Measurements from ENCODE around the gene HSPA1L.
"Not testable (repeated sequence)": the region's sequence is repeated elsewhere in the genome, so short reads cannot be mapped to it uniquely, and the experiment has no call there.

The HSPA1L gene

DNA sequence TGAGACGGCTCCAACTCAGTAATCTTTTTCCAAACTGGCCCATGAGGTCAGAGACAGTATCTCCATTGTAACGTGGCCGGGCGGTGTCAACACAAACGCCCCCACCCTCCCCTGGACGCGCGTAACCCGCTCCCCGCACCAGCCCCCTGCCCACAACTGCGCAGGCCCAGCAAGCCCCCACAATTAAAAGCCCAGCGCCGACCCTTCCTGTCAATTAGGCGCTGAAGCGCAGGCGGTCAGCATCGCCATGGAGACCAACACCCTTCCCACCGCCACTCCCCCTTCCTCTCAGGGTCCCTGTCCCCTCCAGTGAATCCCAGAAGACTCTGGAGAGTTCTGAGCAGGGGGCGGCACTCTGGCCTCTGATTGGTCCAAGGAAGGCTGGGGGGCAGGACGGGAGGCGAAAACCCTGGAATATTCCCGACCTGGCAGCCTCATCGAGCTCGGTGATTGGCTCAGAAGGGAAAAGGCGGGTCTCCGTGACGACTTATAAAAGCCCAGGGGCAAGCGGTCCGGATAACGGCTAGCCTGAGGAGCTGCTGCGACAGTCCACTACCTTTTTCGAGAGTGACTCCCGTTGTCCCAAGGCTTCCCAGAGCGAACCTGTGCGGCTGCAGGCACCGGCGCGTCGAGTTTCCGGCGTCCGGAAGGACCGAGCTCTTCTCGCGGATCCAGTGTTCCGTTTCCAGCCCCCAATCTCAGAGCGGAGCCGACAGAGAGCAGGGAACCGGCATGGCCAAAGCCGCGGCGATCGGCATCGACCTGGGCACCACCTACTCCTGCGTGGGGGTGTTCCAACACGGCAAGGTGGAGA, at the start of gene HSPA1L, which contains the start of gene HSPA1A:
Gene HSPA1L (minus strand): TSS at position 259 of the 814 bp plus-strand sequence. CDS start 3,311 bp downstream, outside the sequence.
Gene HSPA1A (plus strand): TSS at position 519 of the 814 bp plus-strand sequence. CDS start 214 bp downstream, at position 733.
- DNase-seq (ENCODE audit: low read depth in 2 of 2), result peak; percentile 94 to 96

DNA sequence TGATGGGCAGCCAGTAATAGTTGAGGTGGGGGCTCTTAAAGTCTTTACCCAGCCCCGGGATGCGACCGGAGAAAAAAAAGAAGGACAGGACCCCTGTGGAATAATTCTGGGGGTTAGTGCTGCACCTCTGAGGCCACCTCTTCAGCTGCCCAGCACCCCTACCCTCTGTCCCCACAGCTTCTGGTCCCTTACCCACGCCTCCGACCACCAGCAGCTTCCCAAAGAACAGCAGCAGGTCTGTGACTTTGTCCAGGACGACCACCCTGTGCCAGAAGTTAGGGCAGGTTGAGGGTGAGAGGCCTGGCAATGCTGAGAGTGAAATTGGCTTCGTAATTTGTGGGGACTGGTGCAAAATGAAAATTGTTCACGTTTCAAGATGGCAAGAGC, 49.7 kb upstream of the HSPA1L start:
- DNase-seq (ENCODE audit: low read depth in 2 of 2), result no peak

DNA sequence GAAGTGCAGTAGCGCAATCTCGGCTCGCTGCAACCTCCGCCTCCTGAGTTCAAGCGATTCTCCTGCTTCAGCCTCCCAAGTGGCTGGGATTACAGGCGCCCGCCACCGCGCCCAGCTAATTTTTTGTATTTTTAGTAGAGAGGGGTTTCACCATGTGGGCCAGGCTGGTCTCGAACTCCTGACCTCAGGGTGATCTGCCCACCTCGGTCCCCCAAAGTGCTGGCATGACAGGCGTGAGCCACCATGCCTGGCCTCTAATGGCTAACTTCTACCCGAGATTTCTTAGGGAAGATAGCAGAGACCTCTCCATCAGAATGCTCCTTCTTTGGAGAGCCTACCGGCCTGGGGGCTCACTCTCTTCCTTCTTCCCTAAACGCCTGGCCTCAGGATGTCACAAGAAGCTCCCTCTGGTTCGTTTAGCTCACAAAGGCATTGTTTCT, 49.1 kb upstream of the HSPA1L start:
- DNase-seq (ENCODE audit: low read depth in 2 of 2), result not testable (repeated sequence)

DNA sequence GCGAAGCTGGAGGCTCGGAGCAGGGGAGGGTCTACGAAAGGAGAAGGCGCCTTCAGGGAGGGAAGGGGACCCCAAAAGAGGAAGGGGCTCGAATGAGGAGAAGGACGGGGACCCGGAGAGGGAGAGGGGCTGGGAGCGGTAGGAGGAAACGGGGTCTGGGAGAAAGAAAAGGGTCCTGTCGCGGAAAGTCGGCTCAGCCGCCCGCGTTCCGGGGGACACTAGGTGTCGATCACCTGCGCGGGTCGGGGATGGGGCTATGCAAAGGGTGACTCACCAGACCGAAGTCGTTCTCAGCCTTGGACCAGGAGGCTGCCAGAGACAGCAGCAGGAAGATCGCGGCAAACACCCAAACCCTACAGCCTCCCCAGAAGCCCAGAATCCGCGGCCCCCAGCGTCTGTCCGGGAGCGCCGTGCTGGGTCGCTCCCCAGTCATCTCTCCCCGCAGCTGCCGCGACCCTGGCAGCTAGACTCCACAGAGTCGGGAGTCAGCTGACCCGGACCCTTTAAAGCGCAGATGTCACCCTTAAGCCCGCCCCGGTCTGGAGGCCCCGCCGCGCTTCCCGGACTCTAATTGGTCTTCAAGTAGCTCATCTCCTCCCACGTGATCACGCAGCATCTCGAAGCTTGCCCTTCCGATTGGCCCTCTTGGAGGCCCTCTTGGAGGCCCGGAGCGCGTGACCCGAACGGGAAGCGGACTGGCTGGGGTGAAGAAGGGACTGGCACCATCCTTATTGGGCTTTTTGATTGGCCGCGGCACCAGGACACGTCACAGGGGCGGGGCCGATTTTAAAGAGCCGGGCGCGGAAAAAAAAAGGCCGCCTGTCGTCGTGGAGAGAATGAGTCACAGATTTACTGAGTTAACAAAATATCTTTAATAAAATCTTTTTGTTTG, 47.5 kb upstream of the HSPA1L start, which contains the start of gene NEU1:
Gene NEU1 (minus strand): TSS at position 478 of the 892 bp plus-strand sequence. CDS start 45 bp downstream, at position 433.
- DNase-seq (ENCODE audit: low read depth in 2 of 2), result peak; percentile 100

DNA sequence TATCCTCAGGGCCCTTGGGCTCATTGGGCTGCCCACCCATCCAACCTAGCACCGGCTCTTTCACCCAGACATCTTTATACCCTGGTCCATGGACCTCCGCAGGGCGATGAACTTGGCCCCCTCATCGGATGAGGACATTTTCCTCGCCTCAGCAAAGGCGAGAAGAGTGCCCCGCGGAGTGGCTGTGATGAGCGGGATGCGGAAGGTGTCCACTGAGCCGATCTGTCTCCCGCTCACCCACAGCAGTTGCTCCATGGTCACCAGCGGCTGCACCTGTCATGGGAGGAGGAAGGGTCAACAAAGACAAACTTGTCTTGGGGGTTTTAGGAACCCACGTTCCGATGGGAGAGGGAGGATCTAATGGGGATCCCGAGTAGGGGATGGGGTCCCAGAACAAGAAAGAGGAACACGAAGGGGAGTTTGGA, 46.8 kb upstream of the HSPA1L start:
- DNase-seq (ENCODE audit: low read depth in 2 of 2), result no peak

DNA sequence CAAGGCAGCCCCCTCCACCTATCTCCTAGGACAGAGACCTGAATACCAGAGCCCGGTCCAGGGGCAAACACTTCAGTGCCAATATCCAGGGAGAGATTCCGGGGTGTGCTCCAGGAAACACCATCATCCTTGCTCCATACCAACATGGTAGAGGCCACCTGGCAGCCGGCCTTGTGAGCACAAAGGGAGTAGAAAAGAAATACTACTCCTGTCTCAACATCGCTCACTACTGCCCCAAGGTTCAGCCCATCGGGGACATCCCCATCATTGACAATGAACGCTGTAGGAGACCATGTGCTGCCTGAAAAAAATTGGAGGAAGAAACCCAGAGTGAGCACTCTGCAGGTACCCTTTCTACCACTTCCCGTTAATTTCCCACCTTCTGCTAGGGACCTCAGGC, 46.1 kb upstream of the HSPA1L start:
- DNase-seq (ENCODE audit: low read depth in 2 of 2), result no peak

DNA sequence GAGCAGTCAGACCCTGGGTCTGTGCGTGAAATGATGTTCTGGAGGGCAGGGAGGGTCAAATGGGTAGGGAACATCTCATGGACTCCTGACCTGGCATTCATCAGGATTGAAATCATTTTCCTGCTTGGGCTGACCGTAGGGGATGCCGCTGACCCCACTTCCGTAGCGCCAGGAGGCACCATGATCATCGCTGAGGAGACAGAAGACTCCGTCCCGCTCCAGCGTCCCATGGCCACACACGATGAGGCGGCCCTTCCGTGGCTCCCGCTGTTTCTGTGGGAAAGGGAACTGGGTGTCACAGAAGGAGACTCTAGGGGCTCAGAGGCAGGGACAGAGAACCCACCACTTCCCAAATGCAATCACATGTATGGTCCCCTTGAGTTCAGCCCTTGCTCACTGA, 45.3 kb upstream of the HSPA1L start:
- DNase-seq (ENCODE audit: low read depth in 2 of 2), result no peak

DNA sequence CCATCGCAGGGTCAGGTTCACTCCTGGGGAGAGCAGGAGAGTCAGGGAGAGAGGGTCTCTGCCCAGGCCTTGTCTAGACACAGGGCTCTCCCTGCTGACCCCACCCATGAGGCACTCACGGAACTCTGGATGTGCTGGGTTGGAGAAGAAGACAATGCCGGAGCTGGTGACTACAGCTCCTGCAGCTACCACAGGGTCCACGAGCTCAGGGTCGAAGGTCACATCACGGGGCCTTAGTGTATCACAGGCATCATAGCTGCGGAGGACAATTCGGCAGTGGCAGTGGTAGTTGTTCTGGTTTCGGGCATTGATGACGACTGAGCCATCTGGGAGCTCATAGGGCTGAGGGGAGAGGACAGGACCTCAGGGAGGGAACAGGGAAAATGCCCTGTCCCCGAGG, 44.8 kb upstream of the HSPA1L start:
- no peak for DNase-seq (ENCODE audit: low read depth in 2 of 2)

DNA sequence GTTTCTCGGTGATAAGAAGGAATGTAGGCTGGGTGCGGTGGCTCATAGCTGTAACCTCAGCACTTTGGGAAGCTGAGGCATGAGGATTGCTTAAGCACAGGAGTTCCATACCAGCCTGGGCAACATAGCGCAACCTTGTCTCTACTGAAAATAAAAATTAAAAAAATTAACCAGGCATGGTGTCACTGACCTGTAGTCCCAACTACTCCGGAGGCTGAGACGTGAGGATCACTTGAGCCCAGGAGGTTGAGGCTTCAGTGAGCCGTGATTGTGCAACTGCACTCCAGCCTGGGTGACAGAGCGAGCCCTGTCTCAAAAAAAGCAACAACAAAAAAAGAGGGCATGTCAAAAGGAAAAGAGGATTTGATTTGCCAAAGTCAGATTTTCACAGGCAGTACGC, 43.6 kb upstream of the HSPA1L start:
- no peak for DNase-seq (ENCODE audit: low read depth in 2 of 2)

DNA sequence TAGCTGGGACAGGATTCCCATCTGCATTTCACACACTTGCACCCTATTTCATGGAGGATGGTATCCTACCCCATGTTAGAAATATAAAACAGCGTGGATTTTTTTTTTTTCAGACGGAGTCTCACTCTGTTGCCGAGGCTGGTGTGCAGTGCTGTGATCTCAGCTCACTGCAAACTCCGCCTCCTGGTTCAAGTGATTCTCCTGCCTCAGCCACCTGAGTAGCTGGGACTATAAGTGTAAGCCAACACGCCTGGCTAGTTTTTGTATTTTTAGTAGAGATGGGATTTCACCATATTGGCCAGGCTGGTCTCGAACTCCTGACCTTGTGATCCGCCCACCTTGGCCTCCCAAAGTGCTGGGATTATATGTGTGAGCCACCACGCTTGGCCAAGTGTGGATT, 42.7 kb upstream of the HSPA1L start:
- not testable (repeated sequence) for DNase-seq (ENCODE audit: low read depth in 2 of 2)

DNA sequence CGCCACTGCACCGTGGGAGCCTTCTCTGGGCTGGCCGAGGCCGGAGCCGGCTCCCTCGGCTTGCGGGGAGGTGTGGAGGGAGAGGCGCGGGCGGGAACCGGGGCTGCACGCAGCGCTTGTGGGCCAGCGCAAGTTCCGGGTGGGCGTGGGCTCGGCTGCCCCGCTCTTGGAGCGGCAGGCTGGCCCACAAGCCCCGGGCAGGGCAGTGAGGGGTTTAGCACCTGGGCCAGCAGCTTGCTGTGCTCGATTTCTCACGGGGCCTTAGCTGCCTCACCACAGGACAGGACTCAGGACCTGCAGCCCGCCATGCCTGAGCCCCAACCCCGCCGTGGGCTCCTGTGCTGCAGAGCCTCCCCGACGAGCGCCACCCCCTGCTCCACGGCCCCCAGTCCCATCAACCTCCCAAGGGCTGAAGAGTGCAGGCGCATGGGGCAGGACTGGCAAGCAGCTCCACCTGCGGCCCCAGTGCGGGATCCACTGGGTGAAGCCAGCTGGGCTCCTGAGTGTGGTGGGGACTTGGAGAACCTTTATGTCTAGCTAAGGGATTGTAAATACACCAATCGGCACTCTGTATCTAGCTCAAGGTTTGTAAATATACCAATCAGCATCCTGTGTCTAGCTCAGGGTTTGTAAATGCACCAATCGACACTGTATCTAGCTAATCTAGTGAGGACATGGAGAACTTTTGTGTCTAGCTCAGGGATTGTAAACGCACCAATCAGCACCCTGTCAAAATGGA, 37.1 kb upstream of the HSPA1L start:
- not testable (repeated sequence) for DNase-seq (ENCODE audit: low read depth in 2 of 2)

DNA sequence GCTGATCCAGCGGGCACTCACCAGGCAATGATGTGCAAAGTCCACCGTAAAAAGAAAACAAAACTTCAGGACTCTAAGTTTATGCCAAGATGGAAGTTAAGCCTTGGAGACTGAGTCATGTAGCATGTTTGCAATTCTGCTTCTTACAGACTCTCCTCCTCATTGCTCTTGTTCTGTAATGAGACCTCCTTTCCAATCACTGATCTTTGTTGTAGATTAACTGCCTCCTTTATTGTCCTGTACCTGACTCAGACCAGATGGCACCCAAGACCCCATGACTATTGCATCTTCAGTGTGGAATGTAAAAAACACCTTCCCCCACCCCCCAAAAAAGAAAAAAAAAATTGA, 36.4 kb upstream of the HSPA1L start:
- no peak for DNase-seq (ENCODE audit: low read depth in 2 of 2)

DNA sequence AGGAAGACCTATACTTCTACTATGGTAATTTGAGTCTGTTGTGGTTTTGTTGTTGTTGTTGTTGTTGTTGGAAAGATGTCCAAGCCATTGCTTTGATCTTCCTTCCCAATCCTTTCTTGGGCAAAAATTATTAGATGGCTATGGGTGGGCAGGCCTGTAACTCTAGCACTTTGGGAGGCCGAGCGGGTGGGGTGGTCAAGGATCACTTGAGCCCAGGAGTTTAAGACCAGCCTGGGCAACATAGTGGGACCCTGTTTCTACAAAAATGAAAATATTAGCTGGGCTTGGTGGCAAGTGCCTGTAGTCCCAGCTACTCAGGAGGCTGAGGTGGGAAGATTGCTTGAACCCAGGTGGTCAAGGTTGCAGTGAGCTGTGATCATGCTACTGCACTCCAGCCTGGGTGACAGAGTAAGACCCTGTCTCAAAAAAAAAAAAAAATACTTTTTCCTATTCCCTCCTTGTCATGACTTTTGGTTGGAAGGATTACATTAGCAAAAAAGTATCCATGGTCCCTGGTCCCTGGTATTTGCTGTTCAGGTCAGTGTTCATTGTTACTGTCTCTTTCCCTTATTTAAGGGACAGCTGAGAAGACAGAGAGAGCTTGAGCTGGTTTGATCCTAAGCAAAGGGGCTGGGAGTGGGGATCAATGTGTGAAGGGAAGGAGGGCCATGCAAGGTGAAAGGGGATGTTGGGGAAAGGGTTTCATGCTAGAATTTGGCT, 35.8 kb upstream of the HSPA1L start:
- DNase-seq (ENCODE audit: low read depth in 2 of 2), result no peak

DNA sequence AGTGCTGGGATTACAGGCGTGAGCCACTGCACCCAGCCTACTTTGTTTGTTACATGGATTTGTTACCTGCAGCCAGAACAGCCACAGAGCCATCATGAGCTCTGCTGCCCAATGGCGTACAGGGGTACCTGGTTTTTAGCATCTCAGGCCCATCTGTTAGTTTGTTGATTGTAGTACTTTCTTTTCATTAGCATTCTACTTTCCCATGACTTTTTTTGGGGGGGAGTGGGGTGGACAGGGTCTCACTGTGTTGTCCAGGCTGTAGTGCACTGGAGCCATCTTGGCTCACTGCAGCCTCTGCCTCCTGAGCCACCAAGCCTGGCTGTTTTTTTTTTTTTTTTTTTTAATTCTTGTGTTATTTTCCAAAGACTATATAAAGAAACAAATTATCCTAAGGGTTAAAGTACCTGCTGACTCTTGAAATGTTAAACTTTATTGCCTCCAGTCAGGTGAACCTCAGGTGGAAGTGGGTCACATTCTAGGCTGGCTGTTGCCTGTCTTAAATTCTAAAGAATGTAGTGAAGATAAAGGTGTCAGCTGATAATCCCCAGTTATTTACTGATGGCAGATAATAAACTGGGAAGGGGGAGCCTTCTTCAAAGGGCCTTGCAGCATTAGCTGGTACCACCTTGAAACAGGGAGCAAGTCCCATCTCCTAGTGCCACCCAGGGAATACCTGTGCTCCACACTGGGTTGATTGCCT, 32.3 kb upstream of the HSPA1L start:
- no peak for DNase-seq (ENCODE audit: low read depth in 2 of 2)

DNA sequence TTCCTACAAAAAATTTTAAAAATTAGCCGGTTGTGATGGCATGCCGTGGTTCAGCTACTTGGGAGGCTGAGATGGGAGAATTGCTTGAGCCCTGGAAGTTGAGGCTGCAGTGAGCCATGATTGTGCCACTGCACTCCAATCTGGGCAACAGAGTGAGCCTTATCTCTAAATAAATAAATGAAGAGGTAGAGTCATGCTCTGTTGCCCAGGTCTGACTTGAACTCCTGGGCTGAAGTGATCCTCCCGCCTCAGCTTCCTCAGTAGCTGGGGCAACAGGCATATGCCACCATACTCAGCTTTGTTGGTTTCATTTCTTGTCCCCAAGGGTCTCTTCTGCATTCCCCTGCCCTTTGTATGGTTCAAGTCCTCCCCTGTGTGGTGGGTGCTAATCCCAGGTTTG, 29.4 kb upstream of the HSPA1L start:
- DNase-seq (ENCODE audit: low read depth in 2 of 2), result no peak

DNA sequence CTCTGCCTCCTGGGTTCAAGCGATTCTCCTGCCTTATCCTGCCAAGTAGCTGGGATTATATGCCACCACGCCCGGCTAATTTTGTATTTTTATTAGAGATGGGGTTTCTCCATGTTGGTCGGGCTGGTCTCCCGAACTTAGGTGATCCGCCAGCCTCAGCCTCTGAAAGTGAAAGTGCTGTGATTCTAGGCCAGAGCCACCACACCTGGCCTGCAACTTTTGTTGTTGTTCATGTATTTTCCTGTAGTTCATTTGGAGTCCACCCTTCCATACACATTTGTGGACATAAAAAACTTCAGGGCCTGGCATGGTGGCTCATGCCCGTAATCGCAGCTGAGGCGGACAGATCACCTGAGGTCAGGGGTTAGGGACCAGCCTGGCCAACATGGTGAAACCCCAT, 27.0 kb upstream of the HSPA1L start:
- DNase-seq (ENCODE audit: low read depth in 2 of 2), result no peak

DNA sequence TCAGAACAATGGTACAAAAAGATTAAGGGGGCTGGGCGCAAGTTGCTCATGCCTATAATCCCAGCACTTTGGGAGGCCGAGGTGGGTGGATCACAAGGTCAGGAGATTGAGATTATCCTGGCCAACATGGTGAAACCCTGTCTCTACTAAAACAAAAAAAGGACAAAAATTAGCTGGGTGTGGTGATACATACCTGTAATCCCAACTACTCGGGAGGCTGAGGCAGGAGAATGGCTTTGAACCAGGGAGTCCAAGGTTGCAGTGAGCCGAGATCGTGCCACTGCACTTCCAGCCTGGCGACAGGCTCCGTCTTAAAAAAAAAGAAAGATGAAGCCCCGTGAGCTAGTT, 24.7 kb upstream of the HSPA1L start:
- not testable (repeated sequence) for DNase-seq (ENCODE audit: low read depth in 2 of 2)

DNA sequence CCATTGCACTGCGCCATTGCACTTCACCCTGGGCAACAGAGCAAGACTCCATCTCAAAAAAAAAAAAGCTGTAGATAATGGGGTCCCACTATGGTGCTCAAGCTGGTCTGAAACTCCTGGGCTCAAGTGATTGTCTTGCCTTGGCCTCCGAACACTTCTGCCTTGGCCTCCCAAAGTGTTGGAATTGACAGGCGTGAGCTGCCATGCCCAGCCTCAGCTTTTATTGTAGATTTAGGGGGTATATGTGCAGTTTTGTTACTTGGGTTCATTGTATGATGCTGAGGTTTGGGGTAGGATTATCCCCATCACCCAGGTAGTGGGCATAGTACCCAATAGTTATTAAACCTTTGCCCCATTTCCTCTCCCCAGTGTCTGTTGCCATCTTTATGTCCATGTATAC, 23.9 kb upstream of the HSPA1L start:
- no peak for DNase-seq (ENCODE audit: low read depth in 2 of 2)

DNA sequence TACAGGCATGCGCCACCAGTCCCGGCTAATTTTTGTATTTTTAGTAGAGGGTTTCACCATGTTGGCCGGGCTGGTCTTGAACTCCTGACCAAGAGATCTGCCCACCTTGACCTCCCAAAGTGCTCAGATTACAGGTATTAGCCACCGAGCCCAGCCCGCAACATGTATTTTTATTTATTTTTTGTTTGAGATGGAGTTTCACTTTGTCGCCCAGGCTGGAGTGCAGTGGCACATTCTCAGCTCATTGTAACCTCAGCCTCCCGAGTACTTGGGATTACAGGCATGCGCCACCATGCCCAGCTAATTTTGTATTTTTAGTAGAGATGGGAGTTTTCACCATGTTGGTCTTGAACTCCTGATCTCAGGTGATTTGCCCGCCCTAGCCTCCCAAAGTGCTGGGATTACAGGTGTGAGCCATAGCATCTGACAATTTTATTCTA, 23.1 kb upstream of the HSPA1L start:
- not testable (repeated sequence) for DNase-seq (ENCODE audit: low read depth in 2 of 2)

DNA sequence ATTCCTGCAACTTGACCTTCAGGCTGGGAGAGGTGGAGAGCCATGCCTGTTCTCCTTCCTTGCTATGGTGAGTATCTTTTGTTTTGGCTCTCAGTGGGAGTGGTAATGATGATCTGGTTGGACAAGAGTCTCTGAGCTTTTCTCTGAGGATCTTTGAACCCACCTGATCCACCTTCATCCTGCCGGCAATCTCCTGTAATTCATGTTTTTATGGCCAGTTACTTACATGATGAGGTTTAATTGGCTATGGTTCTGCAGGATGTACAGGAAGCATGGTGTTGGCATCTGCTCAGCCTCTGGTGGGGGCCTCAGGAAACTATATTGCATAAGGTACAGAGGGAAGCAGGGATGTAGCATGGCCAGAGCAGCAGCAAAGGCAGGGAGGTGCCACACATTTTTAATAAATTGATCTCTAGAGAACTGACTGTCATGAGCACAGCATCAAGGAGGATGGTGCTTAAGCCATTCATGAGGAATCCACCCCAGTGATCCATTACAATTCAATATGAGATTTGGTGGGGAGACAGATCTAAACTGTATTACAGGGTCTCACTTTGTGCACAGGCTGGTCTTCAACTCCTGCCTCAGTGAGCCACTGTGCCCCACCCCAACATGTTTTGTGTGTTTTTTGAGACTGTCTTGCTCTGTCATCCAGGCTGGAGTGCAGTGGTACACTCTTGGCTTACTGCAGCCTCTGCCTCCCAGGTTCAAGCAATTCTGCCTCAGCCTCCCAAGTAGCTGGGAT, 22.5 kb upstream of the HSPA1L start:
- no peak for DNase-seq (ENCODE audit: low read depth in 2 of 2)

Measured in fibroblast of skin of left quadriceps (primary cell).